GM12891 (cell line): ENCODE data around the gene ANKRD63.

Source experiments
- DNase-seq: peaks from one replicate; pipeline ENCODE4 v3.0.0; 2011; ENCODE audit warnings: low spot score; ENCODE audit not compliant: insufficient read length
- FAIRE-seq: peaks from 2 replicates; lab custom pipeline; 2011; peaks lifted over from hg19 to GRCh38; lab: Jason Lieb, UNC
- PAX5 ChIP-seq: IDR thresholded peaks from 2 replicates; pipeline ENCODE4 v1.6.1; 2011; ENCODE audit warnings: low read length, moderate library complexity, mild to moderate bottlenecking; ENCODE audit not compliant: insufficient read depth, severe bottlenecking
- POLR2A ChIP-seq: IDR thresholded peaks from 2 replicates; pipeline ENCODE4 v1.6.1; 2011; ENCODE audit warnings: low read depth, low read length, control low read depth
- POLR2AphosphoS5 ChIP-seq: IDR thresholded peaks from 2 replicates; pipeline ENCODE4 v1.6.1; 2011; ENCODE audit warnings: low read depth, low read length, control low read depth
- POU2F2 ChIP-seq: IDR thresholded peaks from 2 replicates; pipeline ENCODE4 v1.6.1; 2011; ENCODE audit warnings: low read depth, mild to moderate bottlenecking, control low read depth, low read length, moderate library complexity
- SPI1 ChIP-seq: IDR thresholded peaks from 2 replicates; pipeline ENCODE4 v1.6.1; 2011; ENCODE audit warnings: low read depth, low read length, control low read depth
- TAF1 ChIP-seq: IDR thresholded peaks from 2 replicates; pipeline ENCODE4 v1.6.1; 2011; ENCODE audit warnings: low read depth, low read length, control low read depth

The ANKRD63 gene

GRCh38 chr15:40281057-40281800, 1.6 kb downstream of the ANKRD63 start:
- no peak for FAIRE-seq
- DNase-seq: no peak
- TF ChIP-seq PAX5 (no peak), SPI1 (no peak), POU2F2 (no peak), POLR2A (no peak), TAF1 (no peak), POLR2AphosphoS5 (no peak)

DNA sequence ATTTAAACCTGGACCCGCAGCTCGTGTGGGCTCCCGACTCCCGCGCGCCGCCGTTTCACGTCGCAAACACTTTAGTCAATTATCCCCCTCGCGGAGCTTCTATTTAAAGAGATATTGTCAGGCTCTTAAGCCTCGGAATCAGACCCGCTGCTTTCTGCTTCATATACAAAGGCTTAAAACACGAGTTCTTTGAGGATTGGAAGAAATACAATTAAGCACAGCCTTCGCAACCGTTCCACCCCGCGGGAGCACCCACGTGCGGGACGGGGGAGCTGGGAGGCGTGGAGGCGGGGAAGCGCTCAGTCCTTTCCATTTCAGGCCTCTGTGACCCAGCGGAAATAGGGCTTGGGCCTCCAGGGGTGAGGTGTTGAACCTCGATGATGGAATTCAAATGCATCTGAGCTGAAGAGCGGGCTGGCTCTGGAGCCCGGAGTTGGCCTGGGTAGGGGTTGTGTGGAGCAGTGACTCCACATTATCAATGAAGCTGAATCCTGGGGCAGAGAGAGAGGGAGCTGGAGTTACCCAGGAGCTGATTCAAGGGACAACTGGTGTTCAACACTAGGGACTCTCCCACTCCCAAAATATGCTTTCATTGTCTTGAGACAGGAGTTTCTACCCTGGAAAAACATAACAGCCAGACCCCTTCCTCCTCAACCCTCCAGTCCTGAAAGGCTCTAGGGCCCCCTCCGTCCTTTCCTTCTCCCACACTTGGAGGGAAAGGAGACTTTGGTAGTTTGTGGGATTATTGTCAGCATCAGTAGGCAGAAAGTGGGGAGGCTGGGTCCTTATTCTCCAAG, 2.4 kb downstream of the ANKRD63 start:
- no peak for DNase-seq
- no peak for FAIRE-seq
- TF ChIP-seq PAX5 (no peak), POLR2AphosphoS5 (no peak), POLR2A (no peak)

GRCh38 chr15:40279437-40280141, 3.3 kb downstream of the ANKRD63 start:
- peak; percentile 75 for DNase-seq
- TF ChIP-seq PAX5: no peak
- FAIRE-seq: peak; percentile 78

DNA sequence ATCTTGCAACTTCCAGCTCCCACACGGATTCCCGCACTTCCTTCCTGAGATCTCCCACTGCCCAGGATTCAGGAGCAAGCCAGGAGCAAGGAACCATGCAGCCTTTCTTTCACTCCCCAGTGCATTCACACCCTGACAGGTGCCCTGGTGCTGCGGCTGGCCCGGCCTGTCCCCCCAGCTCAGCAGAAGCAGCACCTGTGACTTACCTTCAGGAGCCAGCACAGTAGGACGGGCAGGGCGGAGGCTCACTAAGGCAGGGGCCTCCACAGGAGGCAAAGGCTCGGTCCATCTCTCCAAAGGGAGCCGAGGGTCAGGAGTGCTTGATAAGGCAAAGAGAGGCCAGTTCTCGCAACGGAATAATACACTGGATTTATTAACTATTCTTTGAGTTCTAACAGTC, 4.8 kb downstream of the ANKRD63 start:
- no peak for TF ChIP-seq TAF1
- no peak for TF ChIP-seq POLR2A
- TF ChIP-seq SPI1: no peak
- no peak for DNase-seq
- FAIRE-seq: no peak

DNA sequence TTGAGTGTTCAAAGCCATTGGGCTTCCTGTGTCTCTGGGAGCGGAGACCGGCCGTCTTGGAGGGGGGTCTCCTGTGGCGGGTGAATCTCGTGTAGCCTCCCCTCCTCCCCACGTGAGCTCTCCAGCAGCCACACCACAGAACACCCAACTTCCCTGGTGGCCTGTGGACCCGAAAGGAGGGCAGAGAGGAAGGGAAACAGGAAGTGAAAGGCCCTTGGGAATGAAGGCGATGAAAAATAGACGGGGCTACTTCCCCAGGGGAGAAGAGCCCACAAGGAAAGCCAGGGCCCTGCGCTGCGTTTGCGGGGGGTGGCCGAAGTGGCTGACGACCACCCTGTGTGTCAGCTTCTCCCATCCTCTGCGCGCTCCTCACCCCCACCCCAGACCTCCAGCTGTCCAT, 5.4 kb downstream of the ANKRD63 start:
- DNase-seq: no peak
- TF ChIP-seq POU2F2 (no peak), POLR2A (no peak), SPI1 (peak; percentile 84)
- no peak for FAIRE-seq

DNA sequence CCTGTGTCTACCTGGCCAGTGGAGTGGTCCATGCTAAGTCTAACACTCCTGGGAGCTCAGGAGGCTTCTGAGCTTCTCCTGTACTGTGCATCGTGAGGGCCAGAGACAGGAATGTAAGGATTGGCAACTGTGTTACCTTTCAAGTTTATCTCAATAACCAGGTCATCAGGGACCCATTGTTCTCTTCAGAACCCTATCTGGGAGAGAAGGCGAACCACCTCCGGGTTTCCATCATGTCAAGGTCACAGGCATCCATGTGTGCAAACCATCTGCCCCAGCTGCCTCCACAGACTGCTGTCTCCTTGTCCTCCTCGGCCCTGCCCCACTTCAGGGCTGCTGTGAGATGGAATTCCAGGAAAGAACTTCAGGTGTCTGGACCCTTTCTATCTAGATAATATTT, 5.9 kb downstream of the ANKRD63 start:
- DNase-seq (no peak), FAIRE-seq (no peak)
- no peak for TF ChIP-seq POLR2A
- no peak for TF ChIP-seq POLR2AphosphoS5
- no peak for TF ChIP-seq TAF1
- TF ChIP-seq SPI1: no peak
- TF ChIP-seq POU2F2: no peak
- no peak for TF ChIP-seq PAX5

- DNase-seq (no peak), FAIRE-seq (no peak)
- TF ChIP-seq SPI1 (no peak), POLR2AphosphoS5 (no peak), TAF1 (no peak), POLR2A (no peak), POU2F2 (no peak), PAX5 (no peak)
Observed at GRCh38 chr15:40275954-40276353, 6.9 kb downstream of the ANKRD63 start.

- no peak for TF ChIP-seq SPI1
- TF ChIP-seq TAF1: no peak
- TF ChIP-seq POU2F2: no peak
- TF ChIP-seq POLR2A: no peak
- TF ChIP-seq POLR2AphosphoS5: no peak
- no peak for TF ChIP-seq PAX5
- no peak for FAIRE-seq
Observed at GRCh38 chr15:40275523-40275922, 7.3 kb downstream of the ANKRD63 start.

DNA sequence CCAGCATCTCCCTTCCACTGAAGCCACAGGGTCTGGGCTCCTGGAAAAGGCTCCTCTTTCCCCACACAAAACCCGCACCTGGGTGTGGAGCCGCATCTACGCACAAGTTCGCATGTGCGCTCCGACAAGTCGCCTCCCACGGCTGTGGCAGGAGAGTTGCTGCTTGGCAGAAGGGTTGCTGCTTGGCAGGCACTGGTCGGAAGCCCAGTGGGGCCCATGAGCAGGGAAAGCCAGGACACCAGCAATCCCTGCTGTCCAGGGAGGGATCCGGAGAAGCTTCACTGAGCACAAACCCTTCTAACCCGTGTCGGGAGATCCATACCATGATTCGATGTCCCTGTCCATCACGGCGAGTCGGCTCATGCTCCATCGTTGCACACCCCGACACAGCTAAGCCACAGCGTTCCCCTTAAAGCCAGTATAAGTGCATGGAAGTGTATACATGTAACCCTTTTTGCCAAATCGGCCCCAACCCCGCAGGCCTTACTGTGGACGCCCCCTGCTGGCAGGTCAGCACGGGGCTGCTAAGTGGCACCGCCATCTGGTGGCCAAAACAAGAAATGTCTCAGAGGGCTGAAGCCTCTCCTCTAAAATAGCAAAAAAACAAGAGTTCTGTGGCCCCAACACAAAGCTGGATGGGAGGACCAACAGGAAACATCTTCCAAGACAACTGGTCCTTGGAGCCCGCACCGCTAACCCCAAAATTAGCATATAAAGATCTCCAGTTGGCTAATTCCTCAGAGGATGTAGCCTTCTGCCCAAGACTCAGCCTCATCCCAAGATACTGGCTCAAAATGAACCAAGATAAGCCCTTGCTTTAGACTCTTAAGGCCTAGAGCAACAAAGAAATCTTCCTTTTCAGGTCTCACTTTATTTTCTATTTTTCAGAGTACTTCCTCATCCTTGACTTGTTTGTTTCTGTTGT, 8.3 kb downstream of the ANKRD63 start:
- DNase-seq (peak; percentile 86), FAIRE-seq (peak; percentile 93)
- TF ChIP-seq SPI1 (no peak), POLR2AphosphoS5 (no peak), PAX5 (no peak), TAF1 (no peak), POU2F2 (0 out of 2 replicates have a peak, but pooled peaks have one; percentile 43), POLR2A (no peak)

More at GRCh38 chr15:40275523-40275922, 7.3 kb downstream of the ANKRD63 start:
- no peak for DNase-seq
